CD4-positive, alpha-beta T cell treated with Interleukin-2 at 100 ng/mL for 4 hours (primary cell): Measurements from ENCODE around the gene TMEM238.

ENCODE experiments used
- DNase-seq: peaks from one replicate; pipeline ENCODE4 v3.0.0-alpha.2; 2020; ENCODE audit warnings: low spot score

The TMEM238 gene

DNA sequence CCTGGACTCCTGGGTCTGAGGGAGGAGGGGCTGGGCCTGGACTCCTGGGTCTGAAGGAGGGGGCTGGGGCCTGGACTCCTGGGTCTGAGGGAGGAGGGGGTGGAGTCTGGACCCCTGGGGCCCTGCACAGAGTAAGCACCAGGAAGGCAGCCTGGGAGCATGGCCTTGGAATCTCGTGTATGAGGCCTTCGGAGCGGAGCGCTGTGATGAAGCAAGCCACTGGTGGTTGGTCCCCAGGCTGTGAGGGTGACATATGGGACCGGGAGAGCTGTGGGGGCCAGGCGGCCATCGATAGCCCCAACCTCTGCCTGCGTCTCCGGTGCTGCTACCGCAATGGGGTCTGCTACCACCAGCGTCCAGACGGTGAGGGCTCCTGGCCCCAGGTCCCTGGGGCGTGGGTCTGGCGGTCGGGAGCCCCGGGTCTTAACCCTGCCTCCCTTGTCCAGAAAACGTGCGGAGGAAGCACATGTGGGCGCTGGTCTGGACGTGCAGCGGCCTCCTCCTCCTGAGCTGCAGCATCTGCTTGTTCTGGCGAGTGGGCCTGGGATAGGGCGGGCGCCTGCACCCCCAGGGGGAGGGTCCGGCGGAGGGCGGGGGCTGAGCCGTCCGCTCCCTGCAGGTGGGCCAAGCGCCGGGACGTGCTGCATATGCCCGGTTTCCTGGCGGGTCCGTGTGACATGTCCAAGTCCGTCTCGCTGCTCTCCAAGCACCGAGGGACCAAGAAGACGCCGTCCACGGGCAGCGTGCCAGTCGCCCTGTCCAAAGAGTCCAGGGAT lies 6.5 kb downstream of the TMEM238 start:
- no peak for DNase-seq

DNA sequence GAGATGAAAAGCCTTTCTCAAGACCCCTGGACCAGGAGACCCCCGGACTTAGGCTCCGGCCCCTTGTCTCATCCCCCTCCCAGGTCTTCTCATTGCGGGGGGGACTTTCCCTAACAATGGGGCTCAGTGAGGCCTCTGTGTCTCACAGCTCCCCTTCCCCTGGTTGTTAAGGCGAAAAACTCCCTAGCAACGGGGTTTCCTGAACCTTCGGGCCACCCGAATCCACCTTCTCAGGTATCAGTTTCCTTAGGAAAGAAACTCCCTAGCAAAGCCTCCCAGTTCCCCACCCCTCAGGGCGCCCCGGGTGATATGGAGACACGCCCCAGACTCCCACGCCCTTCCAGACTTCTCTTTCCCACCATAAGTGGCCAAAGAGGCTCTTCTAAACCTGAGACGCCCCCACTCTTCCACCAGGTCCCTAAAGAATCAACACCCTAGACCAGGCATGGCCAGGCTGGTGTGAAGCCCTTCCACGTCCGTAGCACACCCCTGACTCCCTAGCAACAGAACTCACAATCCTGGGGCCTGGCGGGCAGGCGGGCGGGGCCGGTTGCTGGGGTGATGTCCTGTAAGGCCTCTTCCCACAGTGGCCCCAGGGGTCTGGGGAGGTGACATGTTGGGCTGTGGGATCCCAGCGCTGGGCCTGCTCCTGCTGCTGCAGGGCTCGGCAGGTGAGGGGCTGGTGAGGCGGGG lies 7.7 kb downstream of the TMEM238 start, which contains the start of gene TMEM190:
Gene TMEM190 (plus strand): TSS at position 586 of the 693 bp plus-strand sequence. CDS start 28 bp downstream, at position 614.
- DNase-seq: no peak

DNA sequence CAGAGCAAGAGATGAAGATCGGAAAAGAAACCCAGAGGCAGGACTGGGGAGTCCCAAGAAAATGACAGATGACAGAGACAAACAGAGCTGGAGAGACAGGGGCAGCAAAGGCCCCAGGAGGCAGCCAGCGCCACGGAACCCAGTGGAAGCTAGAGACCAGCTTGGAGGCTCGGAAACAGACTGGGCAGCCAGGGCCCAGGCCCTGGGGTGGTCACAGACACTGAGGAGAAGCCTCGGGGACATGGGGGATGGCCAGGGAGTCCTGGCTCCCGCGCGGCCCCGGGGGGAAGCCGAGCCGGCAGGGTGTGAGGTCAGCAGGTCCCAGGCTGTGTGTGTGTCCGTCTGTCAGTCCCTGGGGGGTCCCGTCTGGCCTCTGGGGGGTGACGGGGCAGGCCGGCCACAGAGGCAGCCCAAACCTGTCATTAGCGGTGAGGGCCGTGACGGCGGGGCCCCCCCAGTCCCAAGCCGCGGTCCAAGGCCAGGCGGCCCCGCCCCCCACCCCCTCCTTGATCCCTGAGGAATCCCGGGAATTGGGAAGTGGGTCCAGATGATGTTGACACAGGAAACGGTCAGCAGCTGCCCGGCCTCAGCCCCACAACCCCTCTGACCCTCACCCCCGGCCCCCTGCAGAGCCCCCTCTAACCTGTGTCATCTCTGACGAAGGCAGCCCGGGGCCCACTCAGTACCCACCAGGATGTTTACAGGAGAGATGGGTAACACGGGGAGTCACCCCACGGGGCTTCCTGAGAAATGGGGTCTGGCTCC lies 9.9 kb downstream of the TMEM238 start:
- DNase-seq: no peak

DNA sequence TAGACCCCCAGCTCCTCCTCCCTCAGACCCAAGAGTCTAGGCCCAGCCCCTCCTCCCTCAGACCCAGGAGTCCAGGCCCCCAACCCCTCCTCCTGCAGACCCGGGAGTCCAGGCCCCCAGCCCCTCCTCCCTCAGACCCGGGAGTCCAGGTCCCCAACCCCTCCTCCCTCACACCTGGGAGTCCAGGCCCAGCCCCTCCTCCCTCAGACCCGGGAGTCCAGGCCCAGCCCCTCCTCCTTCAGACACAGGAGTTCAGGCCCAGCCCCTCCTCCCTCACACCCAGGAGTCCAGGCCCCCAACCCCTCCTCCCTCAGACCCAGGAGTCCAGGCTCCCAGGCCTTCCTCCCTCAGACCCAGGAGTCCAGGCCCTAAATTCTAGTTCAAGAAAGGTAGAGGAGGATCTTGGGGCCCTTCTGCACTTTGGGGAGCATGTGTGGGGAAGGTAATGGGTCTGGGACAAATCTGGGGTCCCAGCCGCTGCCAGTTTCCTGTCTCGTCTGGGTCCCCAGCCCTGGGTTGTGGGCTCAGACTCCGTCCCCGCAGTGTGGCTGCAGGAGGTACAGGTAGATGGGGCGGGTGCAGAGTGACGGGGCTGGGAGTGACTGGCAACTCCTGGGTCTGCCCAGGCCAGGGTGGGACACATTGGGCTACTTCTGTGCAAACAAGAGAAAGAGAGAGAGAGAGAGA lies 10.6 kb downstream of the TMEM238 start:
- no peak for DNase-seq

DNA sequence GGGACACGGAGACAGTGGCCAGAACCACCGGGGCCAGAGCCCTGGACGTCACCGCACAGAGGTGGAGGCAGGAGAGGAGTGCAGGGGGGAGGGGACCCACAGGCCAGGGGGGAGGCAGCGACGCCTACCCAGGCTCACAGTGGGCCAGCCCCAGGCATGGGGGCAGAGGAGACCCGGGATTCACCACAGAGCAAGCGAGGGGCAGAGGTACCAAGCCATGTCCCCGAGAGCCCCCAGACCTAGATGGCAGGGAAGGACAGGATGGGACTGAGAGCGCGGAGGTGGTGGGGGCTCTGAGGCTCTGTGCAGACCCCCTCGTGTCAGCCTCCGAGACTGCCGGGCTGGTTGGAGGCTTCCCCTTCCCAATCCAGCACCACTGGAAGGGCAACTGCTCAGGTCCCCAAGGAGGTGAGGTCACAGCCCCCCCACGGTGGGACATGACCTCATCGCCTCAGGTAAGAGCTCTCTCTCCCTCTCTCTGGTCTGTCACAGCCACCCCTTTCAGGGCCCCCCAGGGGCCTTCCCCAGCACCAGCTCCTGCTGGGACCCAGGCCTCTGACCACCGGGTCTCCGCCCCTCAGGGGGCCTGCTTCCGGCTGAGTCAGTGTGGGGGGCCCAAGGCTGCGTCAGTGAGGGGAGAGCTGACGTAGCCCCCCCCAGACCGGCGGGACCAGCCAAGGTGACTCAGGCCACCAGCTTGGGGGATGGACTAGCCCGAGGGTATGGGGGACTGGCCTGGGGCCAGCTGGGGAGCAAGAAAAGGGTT lies 11.6 kb downstream of the TMEM238 start:
- DNase-seq: no peak

DNA sequence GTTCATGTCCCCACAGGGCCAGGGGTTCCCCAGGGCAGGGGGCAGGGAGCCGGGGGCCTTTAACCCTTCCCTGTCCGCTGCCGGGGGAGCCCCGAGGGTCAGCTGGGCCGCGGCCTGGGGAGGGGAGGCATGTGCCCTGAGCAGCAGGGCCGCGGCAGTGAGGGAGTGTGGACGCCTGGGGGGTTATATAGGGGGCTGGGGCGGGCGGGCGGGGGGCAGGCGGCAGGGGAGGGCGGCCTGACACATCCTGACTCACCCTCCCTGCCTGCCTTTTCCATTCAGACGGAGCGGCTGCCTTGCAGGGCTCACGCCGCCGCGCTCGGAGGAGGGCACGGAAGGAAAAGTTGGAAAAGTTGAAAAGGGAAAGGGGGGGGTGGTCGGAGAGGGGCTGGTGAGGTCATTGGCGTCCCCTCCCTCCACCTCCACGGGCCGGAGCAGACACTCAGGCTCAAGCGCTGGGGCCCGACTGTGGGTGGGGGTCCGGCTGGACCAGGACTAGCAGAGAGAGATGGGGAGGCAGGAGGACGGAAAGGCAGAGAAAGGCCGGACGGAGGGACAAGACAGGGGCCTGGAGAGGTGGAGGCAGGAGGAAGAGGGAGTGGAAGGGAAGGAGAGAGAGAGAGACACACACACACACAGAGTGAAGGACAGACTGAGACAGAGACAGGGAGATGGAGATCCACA lies 13.6 kb downstream of the TMEM238 start, which contains the start of gene IL11:
Gene IL11 (minus strand): TSS at position 159 of the 684 bp plus-strand sequence. CDS start 153 bp downstream, at position 6.
- DNase-seq: no peak

DNA sequence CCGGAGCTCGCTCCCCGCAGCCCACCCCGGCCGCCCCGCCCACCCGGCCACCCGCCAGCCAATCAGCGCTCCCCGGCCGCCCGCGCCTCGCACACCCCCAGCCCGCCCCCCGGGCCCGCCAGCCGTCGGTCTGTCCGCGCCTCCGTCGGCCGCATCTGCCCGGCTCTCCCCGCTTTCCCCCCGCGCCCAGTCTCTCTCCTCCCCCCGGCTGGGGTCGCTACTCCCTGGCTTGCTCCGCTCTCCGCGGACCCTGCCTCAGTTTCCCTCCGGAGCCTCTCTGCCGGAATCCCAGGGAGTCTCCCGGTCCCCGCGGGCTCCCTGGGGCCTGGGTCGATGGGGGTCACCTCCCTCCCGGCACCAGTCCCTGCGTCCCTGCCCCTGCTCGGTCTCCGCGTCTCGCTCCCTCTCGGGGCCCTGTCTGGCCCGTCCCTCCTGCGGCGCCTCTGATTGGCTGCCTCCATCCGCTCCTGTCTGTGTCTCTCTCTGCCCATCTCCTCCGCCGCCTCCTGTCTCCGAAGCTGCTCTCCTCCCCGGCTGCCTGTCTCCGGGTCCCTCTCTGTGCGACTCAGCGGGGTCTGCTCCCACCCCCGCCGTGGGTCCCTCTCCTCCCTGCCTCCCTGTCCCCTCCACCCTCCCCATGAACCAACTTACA lies 14.3 kb downstream of the TMEM238 start:
- no peak for DNase-seq

DNA sequence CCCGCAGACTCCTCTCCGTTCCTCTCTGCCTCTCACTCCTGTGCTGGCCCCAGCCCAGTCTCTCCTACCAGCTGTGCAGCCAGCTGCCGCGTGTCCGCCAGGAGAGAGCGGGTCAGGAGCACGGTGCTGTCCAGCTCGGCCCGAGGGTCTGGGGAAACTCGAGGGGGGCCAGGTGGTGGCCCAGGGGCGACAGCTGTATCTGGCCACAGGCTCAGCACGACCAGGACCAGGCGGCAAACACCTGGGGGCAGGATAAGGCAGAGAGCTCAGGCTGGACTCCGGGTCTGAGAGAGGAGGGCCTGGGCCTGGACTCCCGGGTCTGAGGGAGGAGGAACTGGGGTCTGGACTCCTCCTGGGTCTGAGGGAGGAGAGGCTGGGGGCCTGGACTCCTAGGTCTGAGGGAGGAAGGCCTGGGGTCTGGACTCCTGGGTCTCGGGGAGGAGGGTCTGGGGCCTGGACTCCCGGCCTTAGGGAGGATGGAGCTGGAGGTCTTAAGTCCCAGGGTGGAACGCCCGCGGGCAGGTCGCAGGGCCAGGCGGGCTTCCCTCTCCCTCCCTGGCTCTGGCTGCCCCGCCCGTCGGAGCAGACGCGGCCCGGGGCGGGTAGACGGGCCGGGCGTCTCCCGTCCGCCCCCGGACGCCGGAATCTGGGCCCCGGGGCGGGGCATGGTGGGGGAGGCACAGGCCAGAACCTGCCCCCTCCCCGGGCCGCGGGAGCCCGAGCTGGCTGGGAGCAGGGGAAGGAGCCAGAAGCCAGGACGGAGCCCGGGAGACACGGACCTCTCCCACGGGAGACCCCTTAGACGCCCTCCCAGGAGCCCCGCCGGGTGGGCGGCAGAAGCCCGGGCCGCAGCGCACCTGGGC lies 15.2 kb downstream of the TMEM238 start:
- no peak for DNase-seq

DNA sequence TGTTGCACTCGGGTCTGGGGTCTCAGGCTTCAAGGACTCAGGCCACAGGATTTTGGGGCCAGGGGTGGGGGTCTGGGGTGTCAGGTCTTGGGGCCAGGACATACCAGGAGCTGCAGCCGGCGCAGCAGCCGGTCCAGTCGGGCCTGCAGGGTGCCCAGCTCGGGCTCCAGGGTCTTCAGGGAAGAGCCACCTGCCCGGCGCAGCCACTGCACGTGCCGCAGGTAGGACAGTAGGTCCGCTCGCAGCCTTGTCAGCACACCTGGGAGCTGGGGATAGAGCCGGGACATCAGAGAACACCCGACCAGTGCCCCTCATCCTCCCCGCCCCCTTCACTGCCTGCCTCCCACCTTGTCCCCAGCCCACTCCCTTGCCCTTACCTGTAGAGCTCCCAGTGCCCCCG lies 16.0 kb downstream of the TMEM238 start:
- no peak for DNase-seq

DNA sequence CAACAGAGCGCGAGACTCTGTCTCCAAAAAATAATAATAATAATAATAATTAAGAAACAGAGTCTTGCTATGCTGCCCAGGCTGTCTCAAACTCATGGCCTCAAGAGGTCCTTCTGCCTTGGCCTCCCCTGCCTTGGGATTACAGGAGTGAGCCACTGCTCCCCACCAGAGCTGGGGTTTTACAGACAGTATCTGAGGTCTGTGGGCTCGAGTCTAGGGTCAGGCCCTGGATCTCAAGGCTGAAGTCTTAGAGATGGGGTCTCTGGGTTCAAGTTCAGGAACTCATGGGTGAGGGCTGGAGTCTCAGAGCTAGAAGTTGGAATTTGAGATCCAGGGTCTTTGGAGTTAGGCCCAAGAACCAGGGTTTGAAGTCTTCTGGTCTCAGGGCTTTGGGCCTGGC lies 17.3 kb downstream of the TMEM238 start:
- DNase-seq: no peak

DNA sequence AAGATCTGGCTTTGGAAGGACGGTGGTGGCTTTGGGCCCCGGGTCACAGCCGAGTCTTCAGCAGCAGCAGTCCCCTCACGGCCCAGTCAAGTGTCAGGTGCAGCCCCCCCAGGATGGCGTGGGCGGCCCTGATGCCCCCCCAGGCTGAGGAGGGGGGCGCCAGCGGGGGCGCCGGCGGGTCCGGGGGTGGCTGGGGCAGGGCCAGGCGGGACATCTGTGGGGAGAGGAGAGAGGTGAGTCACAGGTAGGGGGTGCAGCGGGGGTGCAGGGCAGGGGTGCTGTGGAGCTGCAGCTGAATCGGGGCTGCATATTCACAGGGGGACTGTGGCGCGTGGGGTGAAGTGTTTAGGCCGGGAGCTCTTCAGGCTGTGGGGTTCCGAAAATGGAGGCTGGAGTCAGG lies 18.1 kb downstream of the TMEM238 start:
- no peak for DNase-seq

DNA sequence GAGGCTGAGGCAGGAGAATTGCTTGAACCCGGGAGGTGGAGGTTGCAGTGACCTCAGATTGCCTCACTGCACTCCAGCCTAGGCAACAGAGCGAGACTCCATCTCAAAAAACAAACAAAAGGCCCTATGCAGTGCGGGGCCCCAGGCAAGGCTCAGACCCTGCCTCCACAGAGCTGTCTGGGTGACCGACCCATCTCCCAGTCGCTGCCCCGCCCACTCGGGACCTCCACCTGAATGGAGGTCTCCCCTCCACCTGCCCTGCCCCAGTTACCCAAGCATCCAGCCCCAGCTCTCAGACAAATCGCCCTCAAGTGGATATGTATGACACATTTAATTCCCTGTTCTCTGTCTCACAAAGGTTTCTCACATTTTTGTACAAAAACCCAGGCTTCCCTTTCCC lies 18.8 kb downstream of the TMEM238 start:
- DNase-seq: no peak

DNA sequence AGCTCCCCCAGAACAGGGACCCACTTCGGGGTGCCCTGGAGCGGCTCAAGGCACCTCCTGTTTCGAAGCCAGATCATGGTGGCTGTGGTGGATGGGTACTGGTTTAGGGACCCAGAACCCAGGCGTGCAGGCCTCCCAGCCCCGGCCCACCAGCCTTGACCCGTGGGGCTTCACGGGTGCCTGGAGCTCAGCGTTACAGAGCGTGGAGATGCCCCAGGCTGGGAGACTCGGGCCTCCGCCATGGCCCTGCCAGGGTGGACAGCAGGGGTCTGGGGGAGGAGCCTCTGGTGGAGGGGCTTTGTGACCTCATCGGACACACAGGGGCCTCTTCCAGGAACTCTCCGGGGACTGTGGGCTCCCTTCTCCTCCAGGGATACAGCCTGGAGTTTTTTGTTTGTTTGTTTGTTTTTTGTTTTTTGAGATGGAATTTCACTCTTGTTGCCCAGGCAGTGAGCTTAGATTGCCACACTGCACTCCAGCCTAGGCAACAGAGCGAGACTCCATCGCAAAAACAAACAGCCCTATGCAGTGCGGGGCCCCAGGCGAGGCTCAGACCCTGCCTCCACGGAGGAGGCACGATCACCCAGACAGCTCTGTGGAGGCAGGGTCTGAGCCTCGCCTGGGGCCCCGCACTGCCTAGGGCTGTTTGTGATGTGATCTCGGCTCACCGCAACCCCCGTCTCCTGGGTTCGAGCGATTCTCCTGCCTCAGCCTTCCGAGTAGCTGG lies 20.9 kb downstream of the TMEM238 start, which contains the start of gene GARIN5B:
Gene GARIN5B (minus strand): TSS at position 271 of the 727 bp plus-strand sequence. CDS start 194 bp downstream, at position 77.
- no peak for DNase-seq

DNA sequence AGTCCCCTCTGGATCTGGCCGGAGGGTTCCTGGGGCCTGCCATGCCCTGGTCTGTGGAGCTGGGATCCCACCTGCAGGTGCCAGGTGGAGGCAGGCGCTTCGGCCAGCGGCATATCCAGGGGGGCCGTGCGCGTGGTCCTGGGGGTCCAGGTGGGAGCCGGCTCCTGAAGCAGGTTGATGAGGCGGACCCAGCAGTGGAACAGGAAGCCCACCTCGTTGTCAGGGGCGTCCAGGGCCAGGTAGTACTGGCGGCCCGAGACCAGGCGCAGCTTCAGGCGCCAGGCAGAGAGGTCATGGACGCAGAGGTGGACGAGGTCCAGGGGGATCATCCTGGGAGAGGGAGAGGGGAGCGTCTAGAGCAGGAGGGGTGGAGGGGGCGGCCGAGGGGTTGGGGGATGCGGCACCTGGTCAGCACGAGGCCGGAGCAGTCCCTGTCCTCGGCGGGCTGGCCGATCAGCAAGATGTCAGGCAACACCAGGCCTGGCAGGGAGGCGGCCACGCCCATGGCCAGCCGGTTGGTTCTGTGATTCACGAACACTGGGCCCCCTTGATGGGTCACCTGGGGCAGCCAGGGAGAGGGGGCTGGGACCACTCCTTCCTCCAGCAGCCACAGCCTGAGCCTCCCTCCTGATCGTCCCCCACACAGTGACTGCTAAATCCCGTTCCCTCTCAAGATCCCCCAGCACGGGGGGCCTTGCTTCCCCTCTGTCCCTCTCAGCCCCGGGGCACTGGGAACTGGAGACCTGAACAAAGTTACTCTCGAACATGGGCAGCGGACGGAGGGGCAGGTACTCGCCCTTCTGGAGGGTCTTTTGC lies 21.7 kb downstream of the TMEM238 start:
- DNase-seq: no peak

DNA sequence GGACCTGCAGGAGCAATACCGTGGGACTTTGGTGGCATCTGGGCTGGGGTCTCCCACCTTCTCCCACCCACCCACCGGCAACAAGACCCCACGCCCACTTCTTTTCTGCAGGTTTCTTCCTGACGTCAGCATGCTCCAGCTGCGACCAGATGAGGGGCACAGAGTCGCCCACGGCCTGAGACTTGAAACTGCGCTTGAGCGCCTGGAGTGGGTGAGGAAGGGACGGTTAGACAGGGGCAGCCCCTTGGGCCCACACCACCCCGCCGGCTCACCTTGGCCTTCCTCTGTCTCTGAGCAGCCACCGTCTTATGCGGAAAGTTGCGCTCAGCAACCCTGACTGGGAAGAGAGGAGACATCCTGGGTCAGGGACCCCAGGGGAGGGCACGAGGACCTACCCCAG lies 23.2 kb downstream of the TMEM238 start:
- no peak for DNase-seq

DNA sequence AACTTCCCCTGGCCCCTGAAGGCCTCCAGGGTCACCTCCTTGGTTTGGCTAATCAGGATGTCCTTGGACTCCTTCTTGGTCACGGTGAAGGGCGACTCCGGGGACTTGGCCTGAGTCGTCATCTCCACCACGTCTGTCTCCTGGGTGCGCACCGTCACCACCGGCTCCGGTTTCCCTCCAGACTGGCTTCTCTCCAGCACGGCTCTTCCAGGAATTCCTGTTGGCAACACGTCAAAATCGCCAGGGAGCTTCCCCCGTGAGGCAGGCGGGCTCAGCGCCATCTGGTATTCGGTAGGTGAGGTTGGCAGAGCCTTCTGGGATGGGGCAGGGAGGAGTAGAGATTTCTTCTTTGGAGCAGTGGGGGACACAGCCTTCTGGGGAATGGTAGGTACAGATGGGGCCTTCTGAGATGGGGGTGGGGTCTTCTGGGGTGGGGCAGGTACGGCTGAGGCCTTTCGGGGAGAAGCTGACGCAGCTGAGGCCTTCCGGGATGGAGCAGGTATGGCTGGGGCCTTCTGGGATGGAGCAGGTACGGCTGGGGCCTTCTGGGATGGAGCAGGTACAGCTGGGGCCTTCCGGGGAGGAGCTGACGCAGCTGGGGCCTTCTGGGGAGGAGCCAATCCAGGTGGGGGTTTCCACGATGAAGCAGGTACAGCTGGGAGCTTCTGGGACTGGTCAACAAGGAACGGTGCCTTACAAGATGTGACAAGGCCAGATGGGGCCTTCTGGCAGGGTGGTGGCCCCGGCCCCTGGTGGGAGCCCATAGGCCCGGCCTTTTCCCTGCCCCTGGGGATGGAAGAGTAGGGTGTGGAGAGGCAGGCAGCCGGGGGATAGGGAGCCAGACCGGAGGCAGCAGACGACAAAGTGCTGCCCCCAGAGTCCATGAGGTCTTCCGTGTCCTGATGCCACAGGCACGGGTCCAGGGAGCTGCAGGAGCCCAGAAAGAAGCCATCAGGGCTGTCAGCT lies 24.9 kb downstream of the TMEM238 start:
- no peak for DNase-seq
